Activated T-cell treated with anti-CD3 and anti-CD28 coated beads, Interleukin-2, amount 50 U/mL, for 24 hours (primary cell): Measurements from ENCODE around the gene C1QTNF9.
"Not testable (repeated sequence)": the region's sequence is repeated elsewhere in the genome, so short reads cannot be mapped to it uniquely, and the experiment has no call there.

ENCODE experiments used
- DNase-seq: peaks from one replicate; pipeline ENCODE4 v3.0.0-alpha.2; 2020
- H3K27ac Mint-ChIP-seq: 2 replicates; pipeline ENCODE4 v1.8.0; 2020; ENCODE audit warnings: mild to moderate bottlenecking, mixed read lengths
- H3K27me3 Mint-ChIP-seq: 2 replicates; pipeline ENCODE4 v1.8.0; 2020; ENCODE audit warnings: mixed read lengths
- H3K36me3 Mint-ChIP-seq: 2 replicates; pipeline ENCODE4 v1.8.0; 2020; ENCODE audit warnings: low read depth, mixed read lengths
- H3K4me1 Mint-ChIP-seq: 2 replicates; pipeline ENCODE4 v1.8.0; 2020; ENCODE audit warnings: low read depth, mixed read lengths
- H3K4me3 Mint-ChIP-seq: 2 replicates; pipeline ENCODE4 v1.8.0; 2020; ENCODE audit warnings: mild to moderate bottlenecking, moderate library complexity, mixed read lengths
- H3K9me3 Mint-ChIP-seq: 2 replicates; pipeline ENCODE4 v1.8.0; 2020; ENCODE audit warnings: mixed read lengths

Gene C1QTNF9

DNA sequence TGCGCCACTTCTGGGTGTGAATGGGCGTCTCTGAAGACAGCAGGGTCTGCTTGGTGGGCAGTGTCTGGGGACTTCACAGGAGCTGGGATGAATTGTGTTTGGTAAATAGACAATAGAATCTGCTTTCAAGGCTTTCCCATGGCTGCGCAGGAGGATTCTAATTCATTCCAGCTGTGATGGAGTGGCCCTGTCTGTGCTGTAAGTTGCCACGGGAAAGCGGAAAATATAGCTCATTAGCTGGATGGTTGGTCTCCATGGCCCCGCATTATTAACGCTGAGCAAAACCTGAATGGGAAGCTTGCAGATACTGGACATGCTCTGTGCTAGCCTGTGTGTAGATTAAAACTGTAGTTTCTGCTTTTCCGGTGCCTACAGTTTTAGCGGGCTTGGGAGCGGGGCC is 15.6 kb upstream of the C1QTNF9 start:
- no peak overlapping the region for H3K4me3 Mint-ChIP-seq
- no peak for DNase-seq
- no peaks in the 10 kb centered on the region for H3K4me1 Mint-ChIP-seq
- peak overlapping the region; percentile 70 for H3K27ac Mint-ChIP-seq
- H3K27me3 Mint-ChIP-seq = no peaks in the 10 kb centered on the region
- peaks cover 97% of the 10 kb centered on the region for H3K36me3 Mint-ChIP-seq
- no peaks in the 10 kb centered on the region for H3K9me3 Mint-ChIP-seq

GRCh38 chr13:24299488-24300114 is 9.8 kb upstream of the C1QTNF9 start:
- H3K9me3 Mint-ChIP-seq = no peaks in the 10 kb centered on the region
- H3K27ac Mint-ChIP-seq = peak overlapping the region; percentile 23
- peaks cover 100% of the 10 kb centered on the region for H3K36me3 Mint-ChIP-seq
- H3K4me3 Mint-ChIP-seq = no peak overlapping the region
- no peaks in the 10 kb centered on the region for H3K27me3 Mint-ChIP-seq
- H3K4me1 Mint-ChIP-seq = no peaks in the 10 kb centered on the region
- DNase-seq = no peak

GRCh38 chr13:24301434-24301833 is 7.9 kb upstream of the C1QTNF9 start:
- DNase-seq = no peak
- Mint-ChIP-seq H3K27me3 (no peaks in the 10 kb centered on the region), H3K36me3 (peaks cover 99% of the 10 kb centered on the region), H3K27ac (no peak overlapping the region), H3K4me3 (no peak overlapping the region), H3K4me1 (no peaks in the 10 kb centered on the region), H3K9me3 (no peaks in the 10 kb centered on the region)

GRCh38 chr13:24301911-24302310 is 7.5 kb upstream of the C1QTNF9 start:
- no peak overlapping the region for H3K27ac Mint-ChIP-seq

DNA sequence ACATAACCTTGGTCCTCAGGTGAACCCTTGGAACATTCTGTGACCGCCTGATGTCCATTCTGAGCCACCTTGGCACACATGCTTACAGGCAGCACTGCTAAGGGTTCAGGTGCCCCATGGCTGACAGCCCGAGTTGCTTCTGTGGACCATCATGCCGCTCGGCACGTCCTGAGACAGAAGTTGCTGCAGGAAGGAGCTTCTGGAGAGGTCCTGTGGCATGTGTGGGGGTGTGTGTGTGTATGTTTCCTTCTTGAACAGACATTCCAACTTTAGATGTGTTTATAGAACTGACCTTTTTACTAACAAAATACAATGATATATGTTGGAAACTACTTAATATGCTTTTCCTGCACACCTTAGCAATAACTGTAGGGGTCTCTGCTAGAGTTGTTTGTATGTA is 4.8 kb upstream of the C1QTNF9 start:
- Mint-ChIP-seq H3K4me3 (no peak overlapping the region), H3K4me1 (no peaks in the 10 kb centered on the region), H3K27me3 (no peaks in the 10 kb centered on the region), H3K9me3 (no peaks in the 10 kb centered on the region), H3K27ac (peak overlapping the region; percentile 40), H3K36me3 (peaks cover 72% of the 10 kb centered on the region)
- no peak for DNase-seq

More at GRCh38 chr13:24301911-24302310, 7.5 kb upstream of the C1QTNF9 start:
- no peaks in the 10 kb centered on the region for H3K9me3 Mint-ChIP-seq
- DNase-seq = no peak
- H3K27me3 Mint-ChIP-seq = no peaks in the 10 kb centered on the region
- peaks cover 94% of the 10 kb centered on the region for H3K36me3 Mint-ChIP-seq
- no peaks in the 10 kb centered on the region for H3K4me1 Mint-ChIP-seq
- H3K4me3 Mint-ChIP-seq = no peak overlapping the region

DNA sequence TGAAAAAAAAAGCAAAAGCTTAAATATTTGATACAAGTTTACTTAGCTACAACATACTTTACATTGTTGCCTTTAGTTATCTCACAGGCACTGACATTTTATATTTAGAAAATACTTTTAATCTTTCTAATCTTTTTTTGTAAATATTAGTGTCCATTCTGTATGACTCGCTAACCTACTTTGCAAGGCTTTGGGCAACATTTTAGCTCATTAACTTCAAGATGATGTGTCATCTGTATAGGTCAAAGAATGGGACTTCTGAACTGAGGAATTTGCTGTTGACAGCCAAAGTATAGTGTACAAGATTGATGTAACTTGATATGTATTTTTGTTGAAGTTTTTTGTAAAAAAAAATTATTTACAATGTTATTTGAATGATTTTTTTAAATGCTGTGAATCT is 2.7 kb upstream of the C1QTNF9 start:
- H3K4me1 Mint-ChIP-seq = no peaks in the 10 kb centered on the region
- DNase-seq = no peak
- H3K9me3 Mint-ChIP-seq = no peaks in the 10 kb centered on the region
- H3K27ac Mint-ChIP-seq = no peak overlapping the region
- no peaks in the 10 kb centered on the region for H3K27me3 Mint-ChIP-seq
- H3K4me3 Mint-ChIP-seq = no peak overlapping the region
- peaks cover 51% of the 10 kb centered on the region for H3K36me3 Mint-ChIP-seq

GRCh38 chr13:24307211-24308067 is 1.9 kb upstream of the C1QTNF9 start:
- Mint-ChIP-seq H3K4me1 (no peaks in the 10 kb centered on the region), H3K27ac (peak overlapping the region; percentile 33), H3K36me3 (peaks cover 43% of the 10 kb centered on the region)

DNA sequence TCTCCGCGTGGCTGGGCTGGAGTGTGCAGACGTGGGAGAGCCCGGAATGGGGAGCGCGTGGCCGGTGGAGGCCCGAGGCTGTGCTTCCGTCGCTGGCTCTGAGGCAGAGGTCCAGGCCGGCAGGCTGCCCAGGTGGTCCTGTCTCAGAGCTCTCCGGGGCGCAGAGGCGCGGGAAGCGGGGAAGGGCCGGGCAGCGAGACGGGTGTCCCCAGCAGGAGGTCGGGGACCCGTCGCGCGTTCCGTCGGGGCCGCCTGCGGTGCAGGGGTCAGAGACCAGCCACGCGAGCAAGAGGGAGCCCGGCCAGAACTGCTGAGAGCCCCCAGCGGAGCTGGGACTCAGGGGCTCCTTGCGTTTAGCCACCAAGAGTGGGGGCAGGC is 1.3 kb upstream of the C1QTNF9 start:
- H3K27me3 Mint-ChIP-seq = no peaks in the 10 kb centered on the region
- H3K36me3 Mint-ChIP-seq = peaks cover 37% of the 10 kb centered on the region
- no peak overlapping the region for H3K4me3 Mint-ChIP-seq
- H3K27ac Mint-ChIP-seq = no peak overlapping the region
- no peaks in the 10 kb centered on the region for H3K9me3 Mint-ChIP-seq
- no peaks in the 10 kb centered on the region for H3K4me1 Mint-ChIP-seq
- DNase-seq = no peak

More at GRCh38 chr13:24307211-24308067, 1.9 kb upstream of the C1QTNF9 start:
- H3K9me3 Mint-ChIP-seq = no peaks in the 10 kb centered on the region
- H3K4me3 Mint-ChIP-seq = no peak overlapping the region
- H3K27me3 Mint-ChIP-seq = no peaks in the 10 kb centered on the region
- DNase-seq = no peak

DNA sequence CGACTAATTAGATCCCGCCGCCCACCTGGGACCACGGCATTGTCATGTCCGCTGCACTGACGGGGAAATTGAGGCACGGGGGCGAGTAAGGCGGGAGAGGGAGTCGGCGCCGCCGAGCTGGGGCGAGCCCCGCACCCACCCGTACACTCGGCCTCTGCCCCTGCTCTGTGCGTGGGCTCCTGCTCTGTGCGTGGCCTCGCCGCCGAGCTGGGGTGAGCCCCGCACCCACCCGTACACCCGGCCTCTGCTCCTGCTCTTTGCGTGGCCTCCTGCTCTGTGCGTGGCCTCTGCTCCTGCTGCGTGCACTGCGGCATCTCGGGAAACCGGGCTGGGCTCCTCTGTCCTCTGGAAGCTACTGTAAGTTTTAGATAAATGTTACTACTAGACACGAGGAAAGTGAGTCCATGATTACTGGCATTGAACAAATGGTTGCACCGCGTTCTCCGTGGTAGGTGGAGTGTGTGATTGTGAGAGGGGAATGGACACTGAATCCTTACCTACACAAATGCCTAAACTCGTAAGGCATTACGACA is 826 bp upstream of the C1QTNF9 start:
- Mint-ChIP-seq H3K27me3 (no peaks in the 10 kb centered on the region), H3K27ac (no peak overlapping the region), H3K4me3 (no peak overlapping the region), H3K4me1 (no peaks in the 10 kb centered on the region), H3K36me3 (peaks cover 32% of the 10 kb centered on the region), H3K9me3 (no peaks in the 10 kb centered on the region)
- DNase-seq = no peak

- Mint-ChIP-seq H3K4me3 (no peak overlapping the region), H3K4me1 (no peaks in the 10 kb centered on the region), H3K9me3 (no peaks in the 10 kb centered on the region), H3K36me3 (no peaks in the 10 kb centered on the region), H3K27ac (no peak overlapping the region), H3K27me3 (no peaks in the 10 kb centered on the region)
- no peak for DNase-seq
These were observed 4.1 kb downstream of the C1QTNF9 start for GRCh38 chr13:24313439-24313838.

GRCh38 chr13:24317835-24318234 is 8.5 kb downstream of the C1QTNF9 start:
- H3K27me3 Mint-ChIP-seq, H3K4me3 Mint-ChIP-seq, H3K9me3 Mint-ChIP-seq, H3K4me1 Mint-ChIP-seq, DNase-seq, H3K36me3 Mint-ChIP-seq, H3K27ac Mint-ChIP-seq: not testable (repeated sequence)

DNA sequence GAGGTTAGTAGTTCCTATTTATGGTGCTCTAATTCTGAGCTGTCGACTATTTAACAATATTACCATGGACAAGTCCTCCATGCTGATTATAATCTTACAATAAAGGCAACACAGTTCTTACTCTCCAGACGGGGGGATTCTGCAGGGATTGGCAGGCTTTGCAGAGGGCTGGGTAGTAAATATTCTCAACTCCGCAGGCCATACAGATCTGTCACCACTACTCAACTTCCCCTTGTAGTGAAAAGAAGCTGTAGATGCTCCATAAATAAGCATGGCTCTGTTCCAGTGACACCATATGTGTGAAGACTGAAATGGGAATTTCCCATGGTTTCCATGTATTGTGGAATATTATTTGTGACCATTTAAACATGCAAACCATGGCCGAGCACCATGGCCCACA is 9.5 kb downstream of the C1QTNF9 start:
- not testable (repeated sequence) for H3K4me1 Mint-ChIP-seq, H3K27ac Mint-ChIP-seq

GRCh38 chr13:24319641-24320040 is 10.3 kb downstream of the C1QTNF9 start:
- H3K4me1 Mint-ChIP-seq, DNase-seq, H3K4me3 Mint-ChIP-seq, H3K36me3 Mint-ChIP-seq, H3K27ac Mint-ChIP-seq, H3K27me3 Mint-ChIP-seq, H3K9me3 Mint-ChIP-seq: not testable (repeated sequence)

More for the DNA sequence above, 9.5 kb downstream of the C1QTNF9 start:
- DNase-seq, H3K4me3 Mint-ChIP-seq, H3K27me3 Mint-ChIP-seq, H3K36me3 Mint-ChIP-seq, H3K9me3 Mint-ChIP-seq: not testable (repeated sequence)

DNA sequence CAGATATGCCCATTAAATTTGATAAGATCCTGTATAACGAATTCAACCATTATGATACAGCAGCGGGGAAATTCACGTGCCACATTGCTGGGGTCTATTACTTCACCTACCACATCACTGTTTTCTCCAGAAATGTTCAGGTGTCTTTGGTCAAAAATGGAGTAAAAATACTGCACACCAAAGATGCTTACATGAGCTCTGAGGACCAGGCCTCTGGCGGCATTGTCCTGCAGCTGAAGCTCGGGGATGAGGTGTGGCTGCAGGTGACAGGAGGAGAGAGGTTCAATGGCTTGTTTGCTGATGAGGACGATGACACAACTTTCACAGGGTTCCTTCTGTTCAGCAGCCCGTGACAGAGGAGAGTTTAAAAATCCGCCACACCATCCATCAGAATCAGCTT is 12.0 kb downstream of the C1QTNF9 start:
- H3K4me3 Mint-ChIP-seq, DNase-seq, H3K9me3 Mint-ChIP-seq, H3K36me3 Mint-ChIP-seq, H3K4me1 Mint-ChIP-seq, H3K27ac Mint-ChIP-seq: not testable (repeated sequence)
- H3K27me3 Mint-ChIP-seq = peaks cover 16% of the 10 kb centered on the region

- H3K9me3 Mint-ChIP-seq, H3K36me3 Mint-ChIP-seq, H3K4me1 Mint-ChIP-seq, H3K27ac Mint-ChIP-seq, DNase-seq, H3K4me3 Mint-ChIP-seq: not testable (repeated sequence)
- peaks cover 21% of the 10 kb centered on the region for H3K27me3 Mint-ChIP-seq
These were observed 13.1 kb downstream of the C1QTNF9 start for GRCh38 chr13:24322470-24322869.
